ENCODE measurements around the gene KCNAB1.
"Not testable (repeated sequence)": the region's sequence is repeated elsewhere in the genome, so short reads cannot be mapped to it uniquely, and the experiment has no call there.

The KCNAB1 gene

GRCh38 chr3:156273111-156273694 lies 152.8 kb downstream of the KCNAB1 start:
- no peak for DNase-seq (ENCODE audit: low spot score)

GRCh38 chr3:156274791-156275190 lies 154.4 kb downstream of the KCNAB1 start:
- DNase-seq (ENCODE audit: low spot score): no peak

GRCh38 chr3:156284637-156285036 lies 164.3 kb downstream of the KCNAB1 start:
- not testable (repeated sequence) for DNase-seq (ENCODE audit: low spot score)

GRCh38 chr3:156285626-156286025 lies 165.2 kb downstream of the KCNAB1 start:
- DNase-seq (ENCODE audit: low spot score): no peak

- no peak for DNase-seq (ENCODE audit: low spot score)
Observed at GRCh38 chr3:156290924-156291271, 170.5 kb downstream of the KCNAB1 start.

GRCh38 chr3:156291272-156292123 lies 171.1 kb downstream of the KCNAB1 start:
- peak; percentile 31 for DNase-seq (ENCODE audit: low spot score)

- DNase-seq (ENCODE audit: low spot score): no peak
Observed at GRCh38 chr3:156293566-156293965, 173.2 kb downstream of the KCNAB1 start.

GRCh38 chr3:156297582-156297981 lies 177.2 kb downstream of the KCNAB1 start:
- no peak for DNase-seq (ENCODE audit: low spot score)

GRCh38 chr3:156298014-156298413 lies 177.6 kb downstream of the KCNAB1 start:
- no peak for DNase-seq (ENCODE audit: low spot score)

- DNase-seq (ENCODE audit: low spot score): no peak
Observed at GRCh38 chr3:156298938-156299337, 178.6 kb downstream of the KCNAB1 start.

- DNase-seq (ENCODE audit: low spot score): no peak
Observed at GRCh38 chr3:156299569-156299968, 179.2 kb downstream of the KCNAB1 start.

GRCh38 chr3:156300371-156300770 lies 180.0 kb downstream of the KCNAB1 start:
- DNase-seq (ENCODE audit: low spot score): no peak

- DNase-seq (ENCODE audit: low spot score): no peak
Observed at GRCh38 chr3:156300929-156301840, 180.8 kb downstream of the KCNAB1 start.

GRCh38 chr3:156303001-156303707 lies 182.8 kb downstream of the KCNAB1 start:
- DNase-seq (ENCODE audit: low spot score): no peak

GRCh38 chr3:156304406-156304805 lies 184.0 kb downstream of the KCNAB1 start:
- DNase-seq (ENCODE audit: low spot score): peak; percentile 54

GRCh38 chr3:156305672-156306071 lies 185.3 kb downstream of the KCNAB1 start:
- no peak for DNase-seq (ENCODE audit: low spot score)

- DNase-seq (ENCODE audit: low spot score): peak; percentile 68
Observed at GRCh38 chr3:156307704-156308103, 187.3 kb downstream of the KCNAB1 start.

GRCh38 chr3:156311431-156311830 lies 191.1 kb downstream of the KCNAB1 start:
- no peak for DNase-seq (ENCODE audit: low spot score)

- DNase-seq (ENCODE audit: low spot score): no peak
Observed at GRCh38 chr3:156311930-156312329, 191.6 kb downstream of the KCNAB1 start.

- DNase-seq (ENCODE audit: low spot score): no peak
Observed at GRCh38 chr3:156316076-156316475, 195.7 kb downstream of the KCNAB1 start.

GRCh38 chr3:156317462-156318074 lies 197.2 kb downstream of the KCNAB1 start:
- DNase-seq (ENCODE audit: low spot score): peak; percentile 17

- DNase-seq (ENCODE audit: low spot score): no peak
Observed at GRCh38 chr3:156321945-156322344, 201.6 kb downstream of the KCNAB1 start.

Data from GM03348 (cell line).